ENCODE measurements around the gene UBB.

- TF ChIP-seq POLR2AphosphoS5 (IDR thresholded peaks at IDR 0.05; ENCODE audit: low read depth, low read length) (no peak), REST (IDR thresholded peaks at IDR 0.05; ENCODE audit: insufficient read depth in 1 of 2, low read depth in 2 of 2, low read length in 2 of 2) (no peak), TAF1 (IDR thresholded peaks at IDR 0.05; ENCODE audit: borderline replicate concordance, insufficient read depth, low read length) (no peak), SIN3A (IDR thresholded peaks at IDR 0.05; ENCODE audit: borderline replicate concordance, insufficient read depth, low read length) (no peak), FOXP2 (optimal IDR thresholded peaks at IDR 0.05; ENCODE audit: borderline replicate concordance, extremely low read depth, extremely low read length, insufficient read depth) (no peak)
Observed at GRCh38 chr17:16339402-16339801, 41.5 kb upstream of the UBB start.
